GM10266 (cell line): ENCODE measurements around the gene DIAPH1.

Source experiments
- DNase-seq: peaks from one replicate; pipeline ENCODE4 v3.0.0; 2012; ENCODE audit errors: extremely low spot score
- TF ChIP-seq, protein P1 (sequence below): IDR thresholded peaks from 2 replicates; pipeline ENCODE4 v1.5.1; 2012; ENCODE audit warnings: mild to moderate bottlenecking, low read depth; ENCODE audit not compliant: control insufficient read depth, insufficient read depth; ENCODE audit errors: missing control alignments

DIAPH1 gene

DNA sequence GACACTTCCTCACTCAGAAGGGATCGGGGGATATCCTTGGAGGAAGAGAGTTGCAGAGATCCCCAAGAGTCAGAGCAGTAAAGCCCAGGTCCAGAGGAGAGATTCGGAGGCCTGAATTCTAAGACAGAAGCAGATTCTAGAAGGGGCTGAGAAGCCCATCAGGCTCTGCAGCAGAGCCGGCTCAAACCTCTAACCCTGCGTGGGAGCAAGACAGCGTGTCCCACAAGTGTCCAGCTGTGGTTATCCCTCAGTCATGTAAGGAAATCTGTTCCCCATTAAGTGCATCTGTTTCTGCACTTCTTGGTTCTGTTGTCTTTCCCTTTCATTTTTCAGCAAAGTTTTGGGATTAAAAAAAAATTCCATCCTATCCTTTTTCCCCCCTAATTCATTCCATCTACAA, 4.8 kb upstream of the DIAPH1 start:
- no peak for DNase-seq

DNA sequence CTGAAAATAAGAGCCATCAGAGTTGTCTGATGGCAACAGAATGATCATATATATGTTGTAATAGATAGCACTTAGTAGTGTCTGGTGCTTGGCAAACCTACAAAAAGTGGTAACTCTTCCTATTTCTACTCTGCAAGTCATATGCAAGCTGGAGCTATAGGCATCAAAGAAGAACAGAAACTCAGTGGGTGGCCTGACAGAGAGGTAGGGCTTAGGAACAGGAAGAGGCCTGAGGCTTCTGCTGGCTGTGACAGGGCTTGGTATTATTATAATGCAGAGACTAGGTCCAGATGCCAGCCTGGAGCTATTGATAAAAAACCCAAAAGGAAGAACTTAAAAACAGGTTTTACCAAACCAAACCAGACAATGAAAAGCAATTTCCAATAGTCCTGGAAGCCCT, 4.4 kb upstream of the DIAPH1 start:
- DNase-seq = peak; percentile 60
- TF ChIP-seq, protein P1, sequence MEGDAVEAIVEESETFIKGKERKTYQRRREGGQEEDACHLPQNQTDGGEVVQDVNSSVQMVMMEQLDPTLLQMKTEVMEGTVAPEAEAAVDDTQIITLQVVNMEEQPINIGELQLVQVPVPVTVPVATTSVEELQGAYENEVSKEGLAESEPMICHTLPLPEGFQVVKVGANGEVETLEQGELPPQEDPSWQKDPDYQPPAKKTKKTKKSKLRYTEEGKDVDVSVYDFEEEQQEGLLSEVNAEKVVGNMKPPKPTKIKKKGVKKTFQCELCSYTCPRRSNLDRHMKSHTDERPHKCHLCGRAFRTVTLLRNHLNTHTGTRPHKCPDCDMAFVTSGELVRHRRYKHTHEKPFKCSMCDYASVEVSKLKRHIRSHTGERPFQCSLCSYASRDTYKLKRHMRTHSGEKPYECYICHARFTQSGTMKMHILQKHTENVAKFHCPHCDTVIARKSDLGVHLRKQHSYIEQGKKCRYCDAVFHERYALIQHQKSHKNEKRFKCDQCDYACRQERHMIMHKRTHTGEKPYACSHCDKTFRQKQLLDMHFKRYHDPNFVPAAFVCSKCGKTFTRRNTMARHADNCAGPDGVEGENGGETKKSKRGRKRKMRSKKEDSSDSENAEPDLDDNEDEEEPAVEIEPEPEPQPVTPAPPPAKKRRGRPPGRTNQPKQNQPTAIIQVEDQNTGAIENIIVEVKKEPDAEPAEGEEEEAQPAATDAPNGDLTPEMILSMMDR = no peak

More for the DNA sequence above, 4.8 kb upstream of the DIAPH1 start:
- TF ChIP-seq, protein P1 = no peak

DNA sequence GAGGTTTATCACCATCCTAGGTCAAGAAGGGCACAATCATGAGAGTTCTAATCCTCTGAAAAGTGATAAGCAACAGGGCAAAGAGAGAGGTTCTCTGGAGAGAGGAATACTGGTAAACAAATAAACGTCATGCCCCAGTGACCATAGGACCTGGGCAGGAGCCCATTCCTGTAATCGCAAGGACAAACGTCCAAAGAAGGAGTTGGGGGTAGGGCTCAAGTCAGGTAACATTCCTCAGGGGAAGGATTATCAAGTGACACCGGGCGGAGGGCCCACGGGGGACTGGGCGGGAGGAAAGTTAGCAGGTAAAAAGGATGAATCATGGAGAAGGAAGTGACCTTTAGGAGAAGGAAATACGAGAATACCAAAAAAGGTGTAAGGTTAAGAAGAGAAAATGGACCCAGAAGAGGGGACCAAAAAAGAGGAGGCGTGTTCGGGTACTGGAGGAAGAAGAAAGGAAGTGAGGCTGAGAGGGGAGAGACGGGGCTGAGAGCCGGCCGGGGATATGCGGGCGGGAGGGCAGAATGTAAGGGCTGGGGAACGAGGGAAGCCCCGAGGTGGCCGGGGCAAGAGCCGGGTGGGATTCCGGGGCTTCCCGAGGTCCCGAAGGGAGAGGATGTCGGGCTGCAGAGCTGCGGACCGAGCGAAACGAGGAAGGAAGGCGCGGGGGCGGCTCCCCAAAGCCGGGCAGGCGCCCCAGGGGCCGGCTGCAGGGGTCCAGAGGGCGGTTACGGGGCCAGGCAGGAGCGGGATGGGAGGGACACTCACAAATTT, 583 bp downstream of the DIAPH1 start:
- TF ChIP-seq, protein P1 = no peak
- peak; percentile 51 for DNase-seq

DNA sequence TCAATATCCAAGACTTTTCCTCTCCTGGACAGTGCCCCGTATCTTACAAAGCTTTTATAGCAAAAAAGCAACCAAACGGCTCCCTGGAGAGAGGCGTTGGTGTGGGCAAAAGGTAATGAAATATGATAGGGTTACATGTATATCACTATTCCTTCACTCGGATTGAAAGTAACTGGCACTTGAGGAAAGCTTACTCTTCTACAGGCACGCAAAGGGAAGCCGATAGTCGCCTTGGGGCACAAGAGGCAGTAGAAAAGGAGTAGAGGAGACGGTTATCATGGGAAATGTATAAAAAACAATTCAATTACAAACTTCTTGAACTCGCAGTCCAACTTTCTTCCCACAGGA, 1.1 kb downstream of the DIAPH1 start:
- TF ChIP-seq, protein P1 = no peak
- DNase-seq = no peak

DNA sequence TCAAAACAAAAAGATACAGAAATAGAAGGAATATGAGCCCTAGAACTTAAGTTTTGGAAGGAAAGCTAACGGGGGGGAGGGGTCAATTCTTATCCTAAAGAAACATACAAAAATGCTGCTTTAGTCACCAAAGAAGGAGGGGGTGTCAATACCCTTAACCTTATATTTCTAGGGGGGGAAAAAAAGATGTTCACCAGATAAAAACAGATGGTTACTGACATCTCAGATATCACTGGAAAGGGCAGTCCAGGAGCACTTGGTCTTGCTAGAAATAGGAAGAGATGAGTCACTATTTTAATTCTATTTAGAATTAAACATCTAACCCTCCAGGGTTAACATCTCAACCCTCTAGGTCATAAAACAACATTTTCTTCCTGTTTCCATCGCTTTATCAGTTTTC, 1.7 kb downstream of the DIAPH1 start:
- no peak for DNase-seq
- TF ChIP-seq, protein P1 = no peak

DNA sequence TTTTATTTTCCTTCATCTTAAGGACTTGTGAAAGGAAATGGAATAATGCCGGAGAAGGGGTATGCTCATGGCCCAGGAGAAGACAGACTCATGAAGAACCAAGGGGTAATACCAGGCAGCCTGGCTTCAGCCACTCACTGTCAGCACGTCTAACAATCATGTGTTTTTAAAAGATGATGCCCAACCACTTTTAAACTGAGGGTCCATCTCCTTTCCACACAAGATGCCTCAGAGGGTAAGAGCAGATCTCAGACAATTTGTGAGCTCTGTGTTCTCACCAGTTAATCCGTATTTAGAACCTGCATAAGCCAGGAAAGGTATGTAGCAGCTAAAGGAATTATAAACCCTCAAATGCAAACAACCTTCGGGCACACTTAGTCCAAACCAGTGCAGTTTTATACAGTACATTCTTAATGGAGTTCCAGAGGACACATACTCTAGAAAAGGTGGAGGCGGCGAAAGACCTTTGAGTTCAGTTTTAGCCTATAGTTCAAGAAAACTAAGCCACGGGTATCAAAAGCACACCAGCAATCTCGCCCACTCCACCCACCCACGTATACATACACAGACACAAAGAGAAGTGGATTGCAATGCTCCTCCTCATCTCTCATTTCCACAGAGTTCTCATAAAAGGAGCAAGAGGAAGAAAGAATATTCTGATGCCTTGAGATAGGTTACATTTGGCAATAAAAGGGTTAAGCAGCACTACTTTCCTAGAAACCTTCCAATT, 2.6 kb downstream of the DIAPH1 start:
- TF ChIP-seq, protein P1 = no peak
- no peak for DNase-seq

DNA sequence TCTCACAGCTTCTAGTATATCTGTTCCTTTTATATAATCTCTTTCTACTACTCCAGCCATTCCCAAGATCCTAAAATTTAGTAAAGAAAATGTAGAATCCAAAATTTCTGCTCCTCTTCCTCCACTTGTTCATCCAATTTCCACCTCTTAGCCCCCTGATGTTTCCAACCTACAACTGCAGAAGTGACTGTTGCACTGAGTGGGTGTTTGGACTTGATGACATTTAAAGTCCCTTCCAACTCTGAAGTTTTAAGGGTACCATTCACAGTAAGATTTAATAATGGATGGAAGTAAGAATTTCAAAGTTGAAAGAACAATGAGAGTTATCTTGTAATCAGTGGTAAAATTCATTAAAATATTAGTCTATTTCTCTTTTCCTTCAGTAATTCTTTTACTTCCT, 5.5 kb downstream of the DIAPH1 start:
- DNase-seq = no peak
- TF ChIP-seq, protein P1 = no peak
